Transverse colon (tissue), 4 donors: Measurements from ENCODE around the gene DOCK2. TPM values are rescaled to one million over a fixed set of nuclear protein-coding genes. Genes with fewer than 3 reads are reported as not detected.

Experiments
- DNase-seq: peaks from one replicate; pipeline ENCODE4 v3.0.0-alpha.2; 2019
- H3K27ac ChIP-seq, 4 donors: fragments of 200-600 bp; sonication (generic); 2 replicates each; pipeline ENCODE4 v1.5.1; 2016 to 2018; ENCODE audit warnings: inconsistent platforms in 4 of 4
- H3K27me3 ChIP-seq: fragments of 200-600 bp; sonication (generic); 2 replicates; pipeline ENCODE4 v1.5.1; 2017; ENCODE audit warnings: inconsistent platforms
- H3K36me3 ChIP-seq, 4 donors: fragments of 200-600 bp; sonication (generic); 2 replicates each; pipeline ENCODE4 v1.5.1; 2017 to 2019; ENCODE audit warnings: inconsistent platforms in 4 of 4
- H3K4me1 ChIP-seq, 4 donors: fragments of 200-600 bp; sonication (generic); 2 replicates each; pipeline ENCODE4 v1.5.1; 2017 to 2020; ENCODE audit warnings: inconsistent platforms in 4 of 4
- H3K4me3 ChIP-seq, 4 donors: fragments of 200-600 bp; sonication (generic); 1 replicate in 1 of 4; 2 replicates in 3 of 4; pipeline versions ENCODE4 v1.5.1 to v1.6.1; 2017 to 2019; ENCODE audit warnings: inconsistent platforms in 4 of 4
- H3K9me3 ChIP-seq, 2 donors: fragments of 200-600 bp; sonication (generic); 2 replicates each; pipeline ENCODE4 v1.5.1; 2017 to 2019; ENCODE audit warnings: inconsistent platforms in 2 of 2
- EP300 ChIP-seq: sonication (generic); formaldehyde crosslinking; IDR thresholded peaks from one replicate; pipeline ENCODE4 v1.6.1; 2017; ENCODE audit warnings: antibody characterized with exemption, low read depth
- POLR2A ChIP-seq: fragments of 450-650 bp; IDR thresholded peaks from one replicate; pipeline ENCODE4 v1.6.1; 2016; ENCODE audit warnings: antibody characterized with exemption, mild to moderate bottlenecking, moderate library complexity
- POLR2AphosphoS5 ChIP-seq, 3 donors: sonication (generic); formaldehyde crosslinking; IDR thresholded peaks; one replicate each; pipeline ENCODE4 v1.6.1; 2016; ENCODE audit warnings: antibody characterized with exemption in 3 of 3
- WGBS, 2 donors: methylation state at CpG; one replicate each; pipeline ENCODE4 v1.1.5; 2018; ENCODE audit warnings: low coverage in 1 of 2; 5-methylcytosine and 5-hydroxymethylcytosine counted together
- in situ Hi-C, 4 donors: fragments of 200-750 bp; cut with MboI; loops; one replicate each; pipeline versions ENCODE4 v1.15.0 to v1.15.1; 2017; ENCODE audit warnings: low sequenced_read_pairs in 3 of 4, low pct_ligation_motif_present in 1 of 4, low pct_unique_long_range_greater_than_20kb in 1 of 4
- intact Hi-C: fragments of 100-400 bp; cut with DNase I; formaldehyde crosslinking; loops from one replicate; pipeline ENCODE4 v1.15.1; 2023; ENCODE audit warnings: low total_unique reads
- total RNA-seq, 4 donors: library from RNA; depleted of rRNA; stranded (reverse); fragments of >200 nt; gene quantifications; one replicate each; pipeline ENCODE4 v1.1.0, GENCODE V29; 2016
- TF ChIP-seq, protein P1 (sequence below), 5 experiments: fragments of 200-600 bp in 3 of 5; fragments of 450-650 bp in 2 of 5; sonication (generic) in 3 of 5; IDR thresholded peaks; 1 replicate in 2 of 5; 2 replicates in 3 of 5; pipeline ENCODE4 v1.5.1; 2016 to 2017; ENCODE audit warnings: antibody characterized with exemption in 5 of 5, inconsistent platforms in 3 of 5, mild to moderate bottlenecking in 2 of 5, moderate library complexity in 1 of 5

The DOCK2 gene
- total RNA-seq, 4 donors from 2014 or later: 8.3 to 24.0 (median 14.3) TPM

GRCh38 chr5:169860585-169860984 lies 223.5 kb downstream of the DOCK2 start:
- Histone ChIP-seq H3K36me3 (no peaks in the 10 kb centered on the region), H3K27me3 (no peaks in the 10 kb centered on the region), H3K9me3 (no peaks in the 10 kb centered on the region), H3K27ac (no peak overlapping the region), H3K4me3 (no peak overlapping the region), H3K4me1 (no peaks in the 10 kb centered on the region)
- 49 to 56% methylated on average over 3 of the region's 3 CpGs for WGBS, 2 donors
- in situ Hi-C loops: no loop called here
- no peak for DNase-seq
- TF ChIP-seq POLR2AphosphoS5 (IDR thresholded peaks at IDR 0.05) (no peak), POLR2A (no peak), EP300 (no peak)
- TF ChIP-seq, protein P1, sequence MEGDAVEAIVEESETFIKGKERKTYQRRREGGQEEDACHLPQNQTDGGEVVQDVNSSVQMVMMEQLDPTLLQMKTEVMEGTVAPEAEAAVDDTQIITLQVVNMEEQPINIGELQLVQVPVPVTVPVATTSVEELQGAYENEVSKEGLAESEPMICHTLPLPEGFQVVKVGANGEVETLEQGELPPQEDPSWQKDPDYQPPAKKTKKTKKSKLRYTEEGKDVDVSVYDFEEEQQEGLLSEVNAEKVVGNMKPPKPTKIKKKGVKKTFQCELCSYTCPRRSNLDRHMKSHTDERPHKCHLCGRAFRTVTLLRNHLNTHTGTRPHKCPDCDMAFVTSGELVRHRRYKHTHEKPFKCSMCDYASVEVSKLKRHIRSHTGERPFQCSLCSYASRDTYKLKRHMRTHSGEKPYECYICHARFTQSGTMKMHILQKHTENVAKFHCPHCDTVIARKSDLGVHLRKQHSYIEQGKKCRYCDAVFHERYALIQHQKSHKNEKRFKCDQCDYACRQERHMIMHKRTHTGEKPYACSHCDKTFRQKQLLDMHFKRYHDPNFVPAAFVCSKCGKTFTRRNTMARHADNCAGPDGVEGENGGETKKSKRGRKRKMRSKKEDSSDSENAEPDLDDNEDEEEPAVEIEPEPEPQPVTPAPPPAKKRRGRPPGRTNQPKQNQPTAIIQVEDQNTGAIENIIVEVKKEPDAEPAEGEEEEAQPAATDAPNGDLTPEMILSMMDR (IDR thresholded peaks at IDR 0.05): no peak
- intact Hi-C loops: no loop called here

- H3K36me3 ChIP-seq: no peaks in the 10 kb centered on the region
- TF ChIP-seq POLR2AphosphoS5 (IDR thresholded peaks at IDR 0.05): no peak
- no peak for TF ChIP-seq POLR2A
- no peak for TF ChIP-seq EP300
- WGBS, 2 donors: 75% methylated on average over 2 of the region's 2 CpGs
- H3K27ac ChIP-seq: no peak overlapping the region
- no peaks in the 10 kb centered on the region for H3K4me1 ChIP-seq
- intact Hi-C loops (no loop called here), in situ Hi-C loops (no loop called here)
- DNase-seq: no peak
- no peaks in the 10 kb centered on the region for H3K9me3 ChIP-seq
- no peak overlapping the region for H3K4me3 ChIP-seq
- no peaks in the 10 kb centered on the region for H3K27me3 ChIP-seq
These were observed 224.4 kb downstream of the DOCK2 start for GRCh38 chr5:169861433-169861832.

- no peak for TF ChIP-seq POLR2AphosphoS5 (IDR thresholded peaks at IDR 0.05)
- intact Hi-C loops: no loop called here
- 53 to 75% methylated on average over 2 of the region's 2 CpGs for WGBS, 2 donors
- Histone ChIP-seq H3K4me1 (no peaks in the 10 kb centered on the region), H3K27me3 (no peaks in the 10 kb centered on the region), H3K27ac (no peak overlapping the region), H3K4me3 (no peak overlapping the region), H3K9me3 (no peaks in the 10 kb centered on the region), H3K36me3 (no peaks in the 10 kb centered on the region)
- DNase-seq: no peak
- in situ Hi-C loops: no loop called here
These were observed 224.9 kb downstream of the DOCK2 start for GRCh38 chr5:169861934-169862333.

DNA sequence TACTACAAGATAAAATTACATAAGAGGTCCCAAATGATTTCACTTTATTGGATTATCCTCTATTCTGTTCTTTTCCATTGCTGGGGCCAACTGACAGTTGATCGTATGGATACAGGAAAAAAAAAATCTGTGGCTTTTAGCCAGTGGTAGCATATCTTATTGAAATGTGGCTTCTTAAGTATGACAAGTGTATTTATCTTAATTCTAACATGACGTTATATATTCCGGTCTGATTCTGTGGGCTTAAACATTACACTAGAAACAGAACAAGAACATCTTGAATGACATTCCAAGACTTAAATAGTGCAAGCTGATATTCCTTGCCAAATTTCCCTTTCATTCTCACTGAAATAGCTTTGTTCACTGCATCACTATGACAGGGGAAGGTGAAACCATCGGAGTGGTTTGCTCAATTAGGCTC lies 225.3 kb downstream of the DOCK2 start:
- H3K27me3 ChIP-seq: no peaks in the 10 kb centered on the region
- no peak overlapping the region for H3K4me3 ChIP-seq
- no peaks in the 10 kb centered on the region for H3K9me3 ChIP-seq
- in situ Hi-C loops: no loop called here
- no peak overlapping the region for H3K27ac ChIP-seq
- no peak for DNase-seq
- no peaks in the 10 kb centered on the region for H3K4me1 ChIP-seq
- 69 to 70% methylated on average over 4 of the region's 4 CpGs for WGBS, 2 donors
- intact Hi-C loops: no loop called here
- no peaks in the 10 kb centered on the region for H3K36me3 ChIP-seq
- no peak for TF ChIP-seq POLR2AphosphoS5 (IDR thresholded peaks at IDR 0.05)
- TF ChIP-seq EP300: no peak
- TF ChIP-seq POLR2A: no peak
- TF ChIP-seq, protein P1 (IDR thresholded peaks at IDR 0.05): no peak

- H3K4me1 ChIP-seq: no peaks in the 10 kb centered on the region
- intact Hi-C loops: no loop called here
- no peaks in the 10 kb centered on the region for H3K9me3 ChIP-seq
- 96% methylated on average over 1 of the region's 1 CpG; no CpG with 5 or more reads in 1 of the 2 donors for WGBS, 2 donors
- no peak for DNase-seq
- TF ChIP-seq, protein P1 (IDR thresholded peaks at IDR 0.05): no peak
- TF ChIP-seq EP300: no peak
- TF ChIP-seq POLR2A: no peak
- TF ChIP-seq POLR2AphosphoS5 (IDR thresholded peaks at IDR 0.05): no peak
- H3K36me3 ChIP-seq: no peaks in the 10 kb centered on the region
- H3K27ac ChIP-seq: no peak overlapping the region
- H3K27me3 ChIP-seq: no peaks in the 10 kb centered on the region
- in situ Hi-C loops: no loop called here
- no peak overlapping the region for H3K4me3 ChIP-seq
These were observed 227.4 kb downstream of the DOCK2 start for GRCh38 chr5:169864483-169864882.
